Sigmoid colon (tissue), 7 donors: ENCODE data around the gene RPTOR. TPM values are rescaled to one million over a fixed set of nuclear protein-coding genes. Genes with fewer than 3 reads are reported as not detected.

ENCODE experiments used
- DNase-seq: peaks from one replicate; pipeline ENCODE4 v3.0.0-alpha.2; 2019
- H3K27ac ChIP-seq, 4 donors: fragments of 200-600 bp; sonication (generic); one replicate each; pipeline ENCODE4 v1.5.1; 2016 to 2019; ENCODE audit warnings: mild to moderate bottlenecking in 1 of 4
- H3K27me3 ChIP-seq, 3 donors: fragments of 200-600 bp; sonication (generic); one replicate each; pipeline ENCODE4 v1.5.1; 2019; ENCODE audit warnings: mild to moderate bottlenecking in 1 of 3
- H3K36me3 ChIP-seq, 4 donors: fragments of 200-600 bp; sonication (generic); one replicate each; pipeline ENCODE4 v1.5.1; 2016 to 2019
- H3K4me1 ChIP-seq, 4 donors: fragments of 200-600 bp; sonication (generic); one replicate each; pipeline ENCODE4 v1.5.1; 2017 to 2019
- H3K4me3 ChIP-seq, 4 donors: fragments of 200-600 bp; sonication (generic); one replicate each; pipeline ENCODE4 v1.5.1; 2017 to 2019; ENCODE audit warnings: mild to moderate bottlenecking in 2 of 4, moderate library complexity in 1 of 4
- H3K9me3 ChIP-seq, 4 donors: fragments of 200-600 bp in 3 of 4; sonication (generic) in 3 of 4; one replicate each; pipeline versions ENCODE4 v1.5.1 to v1.6.1; 2013 to 2019
- EP300 ChIP-seq, 4 donors: sonication (generic); formaldehyde crosslinking; IDR thresholded peaks; one replicate each; pipeline ENCODE4 v1.6.1; 2017; ENCODE audit warnings: antibody characterized with exemption in 4 of 4
- POLR2A ChIP-seq, 2 donors: fragments of 450-650 bp; IDR thresholded peaks; one replicate each; pipeline ENCODE4 v1.6.1; 2016; ENCODE audit warnings: antibody characterized with exemption in 2 of 2, mild to moderate bottlenecking in 2 of 2, moderate library complexity in 2 of 2
- POLR2AphosphoS5 ChIP-seq, 4 donors: sonication (generic); formaldehyde crosslinking; IDR thresholded peaks; one replicate each; pipeline ENCODE4 v1.6.1; 2017; ENCODE audit warnings: antibody characterized with exemption in 4 of 4
- WGBS, 2 donors: extraction: QIAGEN DNeasy Blood & Tissue Kit; methylation state at CpG; one replicate each; pipeline ENCODE4 v1.1.7; 2013; 5-methylcytosine and 5-hydroxymethylcytosine counted together
- intact Hi-C: fragments of 100-400 bp; cut with DNase I; formaldehyde crosslinking; loops from one replicate; pipeline ENCODE4 v1.15.1; 2023
- polyA plus RNA-seq, 3 donors: library from polyadenylated mRNA; stranded (reverse); fragments of 200-250 nt; gene quantifications; one replicate each; pipeline ENCODE4 v1.2.3, GENCODE V29; 2013
- total RNA-seq, 4 donors: library from RNA; depleted of rRNA; stranded (reverse); fragments of >200 nt; gene quantifications; one replicate each; pipeline ENCODE4 v1.1.0, GENCODE V29; 2016
- TF ChIP-seq, protein P1 (sequence below), 4 experiments: fragments of 450-650 bp in 3 of 4; fragments of 200-600 bp in 1 of 4; IDR thresholded peaks; one replicate each; pipeline ENCODE4 v1.5.1; 2016 to 2019; ENCODE audit warnings: antibody characterized with exemption in 4 of 4, mild to moderate bottlenecking in 3 of 4, moderate library complexity in 2 of 4
- donor health status: healthy with polysubstance abuse.
- donor health status: Bipolar disorder and iron deficiency.
- donor health status: healthy.

Gene RPTOR
- total and polyA plus RNA-seq, 7 donors: 3.7 to 68.7 (median 22.9) TPM

DNA sequence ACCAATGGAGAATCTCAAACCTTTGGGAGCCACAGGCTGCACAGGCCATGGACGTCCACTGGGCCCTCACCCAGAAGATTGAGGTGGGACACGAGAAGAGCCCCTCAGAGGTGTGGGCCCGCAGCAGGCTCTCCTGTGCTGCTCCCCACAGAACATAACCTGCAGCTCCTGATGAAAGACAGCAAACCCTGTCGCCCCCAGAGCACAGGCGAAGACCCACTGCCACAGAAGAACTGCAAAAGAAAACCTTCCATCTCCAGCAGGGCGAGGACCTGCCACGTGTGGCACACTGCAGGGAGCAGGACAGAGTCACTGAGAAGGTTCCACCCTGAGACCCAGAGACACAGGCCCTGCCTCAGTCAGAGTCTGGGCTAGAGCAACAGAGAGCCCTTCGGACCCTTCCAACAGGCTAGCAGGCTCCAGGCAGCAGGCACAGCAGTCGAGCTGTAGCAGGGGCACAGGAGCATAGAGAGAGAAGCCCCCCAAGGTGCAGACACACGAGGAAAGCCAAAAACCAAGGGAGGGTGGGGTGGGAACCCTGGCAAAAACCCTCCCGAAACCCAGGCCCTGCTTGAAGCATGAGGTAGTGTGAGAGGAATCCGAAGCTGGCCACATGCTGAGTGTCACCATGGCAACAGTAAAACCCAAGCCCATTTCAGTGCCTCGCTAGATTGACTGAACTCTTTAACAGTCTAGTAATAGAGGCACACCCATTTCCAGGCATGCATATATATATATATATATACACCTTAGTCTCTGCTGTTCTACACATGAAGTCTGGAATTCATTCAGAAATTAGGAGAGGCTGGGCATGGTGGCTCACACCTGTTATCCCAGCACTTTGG, 387.0 kb downstream of the RPTOR start:
- Histone ChIP-seq H3K4me1 (peaks cover 0 to 7% (median 0%) of the 10 kb centered on the region in 4 donors), H3K36me3 (peaks cover 0 to 26% (median 0%) of the 10 kb centered on the region in 4 donors), H3K9me3 (no peaks in the 10 kb centered on the region), H3K4me3 (no peak overlapping the region), H3K27me3 (no peaks in the 10 kb centered on the region), H3K27ac (no peak overlapping the region)
- DNase-seq: no peak
- TF ChIP-seq POLR2AphosphoS5 (IDR thresholded peaks at IDR 0.05) (no peak), EP300 (IDR thresholded peaks at IDR 0.05) (no peak), POLR2A (IDR thresholded peaks at IDR 0.05) (no peak)
- TF ChIP-seq, protein P1, sequence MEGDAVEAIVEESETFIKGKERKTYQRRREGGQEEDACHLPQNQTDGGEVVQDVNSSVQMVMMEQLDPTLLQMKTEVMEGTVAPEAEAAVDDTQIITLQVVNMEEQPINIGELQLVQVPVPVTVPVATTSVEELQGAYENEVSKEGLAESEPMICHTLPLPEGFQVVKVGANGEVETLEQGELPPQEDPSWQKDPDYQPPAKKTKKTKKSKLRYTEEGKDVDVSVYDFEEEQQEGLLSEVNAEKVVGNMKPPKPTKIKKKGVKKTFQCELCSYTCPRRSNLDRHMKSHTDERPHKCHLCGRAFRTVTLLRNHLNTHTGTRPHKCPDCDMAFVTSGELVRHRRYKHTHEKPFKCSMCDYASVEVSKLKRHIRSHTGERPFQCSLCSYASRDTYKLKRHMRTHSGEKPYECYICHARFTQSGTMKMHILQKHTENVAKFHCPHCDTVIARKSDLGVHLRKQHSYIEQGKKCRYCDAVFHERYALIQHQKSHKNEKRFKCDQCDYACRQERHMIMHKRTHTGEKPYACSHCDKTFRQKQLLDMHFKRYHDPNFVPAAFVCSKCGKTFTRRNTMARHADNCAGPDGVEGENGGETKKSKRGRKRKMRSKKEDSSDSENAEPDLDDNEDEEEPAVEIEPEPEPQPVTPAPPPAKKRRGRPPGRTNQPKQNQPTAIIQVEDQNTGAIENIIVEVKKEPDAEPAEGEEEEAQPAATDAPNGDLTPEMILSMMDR (IDR thresholded peaks at IDR 0.05): no peak
- intact Hi-C loops: loop anchor here (10.0 kb wide), 1 partner anchor 67 kb away; no protein-coding TSS in a partner anchor
- 85 to 91% methylated on average over 13 of the region's 13 CpGs for WGBS, 2 donors

DNA sequence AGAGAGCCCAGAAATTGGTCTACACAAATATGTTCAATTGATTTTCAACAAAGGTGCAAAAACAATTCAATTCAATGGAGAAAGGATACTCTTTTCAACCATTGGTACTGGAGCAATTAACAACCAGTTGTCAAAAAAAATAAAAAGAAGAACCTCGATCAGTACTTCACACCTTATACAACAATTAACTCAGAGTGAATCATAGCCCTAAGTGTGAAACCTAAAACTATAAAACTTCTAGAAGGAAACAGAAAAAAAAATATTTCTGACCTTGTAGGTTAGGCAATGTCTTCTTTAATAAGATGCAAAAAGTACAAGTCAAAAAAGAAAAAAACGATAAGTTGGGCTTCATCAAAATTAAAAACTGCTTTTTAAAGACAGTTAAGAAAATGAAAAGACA, 390.9 kb downstream of the RPTOR start:
- H3K9me3 ChIP-seq: no peaks in the 10 kb centered on the region
- 87 to 96% methylated on average over 2 of the region's 2 CpGs for WGBS, 2 donors
- peaks cover 0 to 18% (median 2%) of the 10 kb centered on the region in 4 donors for H3K36me3 ChIP-seq
- intact Hi-C loops: loop anchor here (10.0 kb wide), 1 partner anchor 71 kb away; no protein-coding TSS in a partner anchor
- DNase-seq: no peak
- H3K27me3 ChIP-seq: no peaks in the 10 kb centered on the region
- no peak for TF ChIP-seq POLR2AphosphoS5 (IDR thresholded peaks at IDR 0.05)
- TF ChIP-seq POLR2A (IDR thresholded peaks at IDR 0.05): no peak
- TF ChIP-seq EP300 (IDR thresholded peaks at IDR 0.05): no peak
- TF ChIP-seq, protein P1 (IDR thresholded peaks at IDR 0.05): no peak
- no peak overlapping the region for H3K27ac ChIP-seq
- H3K4me3 ChIP-seq: no peak overlapping the region
- peaks cover 0 to 15% (median 4%) of the 10 kb centered on the region in 4 donors for H3K4me1 ChIP-seq

DNA sequence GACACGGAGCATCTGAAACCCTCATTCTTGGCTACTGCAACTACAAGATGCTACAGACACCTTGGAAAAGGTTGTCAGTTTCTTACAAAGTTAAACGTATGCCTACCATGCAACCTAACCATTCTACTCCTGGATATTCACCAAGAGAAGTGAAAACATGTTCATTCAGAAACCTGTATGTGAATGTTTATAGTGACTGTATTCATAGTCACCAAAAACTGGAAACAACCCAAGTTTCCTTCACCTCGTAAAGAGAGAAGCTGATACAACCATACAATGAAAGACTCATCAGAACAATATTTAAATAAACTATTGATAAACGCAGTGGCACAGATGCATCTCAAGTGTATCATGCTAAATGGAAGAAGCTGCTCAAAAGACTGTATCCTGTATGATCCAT, 391.6 kb downstream of the RPTOR start:
- Histone ChIP-seq H3K27me3 (no peaks in the 10 kb centered on the region), H3K4me3 (no peak overlapping the region), H3K36me3 (peaks cover 0 to 13% (median 3%) of the 10 kb centered on the region in 4 donors), H3K9me3 (no peaks in the 10 kb centered on the region), H3K27ac (no peak overlapping the region), H3K4me1 (peaks cover 0 to 22% (median 8%) of the 10 kb centered on the region in 4 donors)
- no peak for DNase-seq
- 89 to 91% methylated on average over 4 of the region's 4 CpGs for WGBS, 2 donors
- intact Hi-C loops: loop anchor here (10.0 kb wide), 1 partner anchor 71 kb away; no protein-coding TSS in a partner anchor
- TF ChIP-seq, protein P1 (IDR thresholded peaks at IDR 0.05): no peak
- TF ChIP-seq EP300 (IDR thresholded peaks at IDR 0.05) (no peak), POLR2A (IDR thresholded peaks at IDR 0.05) (no peak), POLR2AphosphoS5 (IDR thresholded peaks at IDR 0.05) (no peak)

DNA sequence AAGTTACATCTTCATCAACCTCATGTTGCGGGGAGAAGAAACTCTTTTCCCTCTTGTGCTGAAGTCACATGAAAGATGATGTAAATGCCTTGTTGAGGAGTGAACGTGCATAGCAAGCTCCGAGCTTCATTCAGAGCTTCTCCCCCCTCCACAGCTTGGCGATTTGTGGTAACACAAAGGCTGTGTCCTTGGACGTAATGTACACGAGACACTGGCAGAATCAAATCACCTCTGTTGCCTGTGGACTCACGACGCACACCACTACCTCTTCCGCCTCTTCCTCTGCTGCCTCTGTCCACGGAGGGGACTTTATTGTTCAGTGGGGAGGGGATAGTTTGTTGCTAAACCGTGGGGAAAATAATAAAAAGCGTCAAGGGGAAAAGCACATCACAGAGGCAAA, 392.1 kb downstream of the RPTOR start:
- TF ChIP-seq POLR2A (IDR thresholded peaks at IDR 0.05): no peak
- TF ChIP-seq, protein P1 (IDR thresholded peaks at IDR 0.05): no peak
- no peak for TF ChIP-seq EP300 (IDR thresholded peaks at IDR 0.05)
- no peak for TF ChIP-seq POLR2AphosphoS5 (IDR thresholded peaks at IDR 0.05)
- H3K36me3 ChIP-seq: peaks cover 0 to 8% (median 3%) of the 10 kb centered on the region in 4 donors
- no peak overlapping the region for H3K4me3 ChIP-seq
- intact Hi-C loops: loop anchor here (10.0 kb wide), 1 partner anchor 72 kb away; no protein-coding TSS in a partner anchor
- peaks cover 0 to 22% (median 13%) of the 10 kb centered on the region in 4 donors for H3K4me1 ChIP-seq
- no peak overlapping the region for H3K27ac ChIP-seq
- 87 to 89% methylated on average over 12 of the region's 12 CpGs for WGBS, 2 donors
- no peaks in the 10 kb centered on the region for H3K9me3 ChIP-seq
- no peak for DNase-seq
- H3K27me3 ChIP-seq: no peaks in the 10 kb centered on the region
